ENCODE results near the gene PIGC.

PIGC gene

GRCh38 chr1:172443666-172444453 is at the start of gene PIGC:
PIGC (minus strand) TSS chr1:172444069; CDS start chr1:172442622, 1,447 bp downstream.
- peak; percentile 64 for DNase-seq (ENCODE audit: extremely low read depth, low read depth)
- peak; percentile 95 for TF ChIP-seq CTCF (IDR thresholded peaks at IDR 0.05; ENCODE audit: low read depth, low read length)

GRCh38 chr1:172492421-172492820 is 48.6 kb upstream of the PIGC start:
- no peak for TF ChIP-seq CTCF (IDR thresholded peaks at IDR 0.05; ENCODE audit: low read depth, low read length)
- DNase-seq (ENCODE audit: extremely low read depth, low read depth) = no peak

GRCh38 chr1:172489847-172490246 is 46.0 kb upstream of the PIGC start:
- TF ChIP-seq CTCF (IDR thresholded peaks at IDR 0.05; ENCODE audit: low read depth, low read length) = no peak
- peak; percentile 8 for DNase-seq (ENCODE audit: extremely low read depth, low read depth)

GRCh38 chr1:172488393-172488792 is 44.5 kb upstream of the PIGC start:
- no peak for TF ChIP-seq CTCF (IDR thresholded peaks at IDR 0.05; ENCODE audit: low read depth, low read length)
- no peak for DNase-seq (ENCODE audit: extremely low read depth, low read depth)

GRCh38 chr1:172487550-172487949 is 43.7 kb upstream of the PIGC start:
- no peak for TF ChIP-seq CTCF (IDR thresholded peaks at IDR 0.05; ENCODE audit: low read depth, low read length)
- DNase-seq (ENCODE audit: extremely low read depth, low read depth) = no peak

GRCh38 chr1:172486805-172487454 is 43.1 kb upstream of the PIGC start:
- DNase-seq (ENCODE audit: extremely low read depth, low read depth) = no peak
- TF ChIP-seq CTCF (IDR thresholded peaks at IDR 0.05; ENCODE audit: low read depth, low read length) = no peak

- no peak for TF ChIP-seq CTCF (IDR thresholded peaks at IDR 0.05; ENCODE audit: low read depth, low read length)
- DNase-seq (ENCODE audit: extremely low read depth, low read depth) = no peak
These were observed 41.8 kb upstream of the PIGC start for GRCh38 chr1:172485626-172486025.
